ENCODE results near the gene C5orf46. TPM values are rescaled to one million over a fixed set of nuclear protein-coding genes. Genes with fewer than 3 reads are reported as not detected.

The C5orf46 gene
- total RNA-seq, 2 experiments from 2014 or later: not detected

DNA sequence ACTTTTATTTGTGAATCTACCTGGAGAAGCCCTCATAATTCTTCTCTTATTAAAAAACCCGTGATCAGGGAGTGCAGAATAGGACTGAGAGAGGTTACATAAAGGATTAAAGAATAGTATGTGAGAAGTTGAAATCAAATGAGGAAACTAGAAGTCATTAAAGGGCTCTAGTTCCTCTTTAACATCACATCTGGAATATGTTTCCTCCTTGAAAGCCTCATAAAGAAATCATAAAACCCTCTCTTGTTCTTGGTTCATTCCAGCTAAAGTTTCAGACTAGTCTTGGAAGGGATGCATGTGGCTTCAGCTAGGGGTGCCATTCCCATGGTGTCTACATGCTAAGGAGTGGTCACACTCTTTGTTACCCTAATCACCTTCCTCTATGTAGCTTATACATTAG lies 5.7 kb upstream of the C5orf46 start:
- Histone ChIP-seq H2AFZ (ENCODE audit: low read length) (no peak overlapping the region), H3K4me3 (ENCODE audit: low read depth, low read length, poor library complexity, severe bottlenecking) (no peak overlapping the region), H3K4me1 (ENCODE audit: insufficient read depth, low read length, poor library complexity, severe bottlenecking) (no peaks in the 10 kb centered on the region), H3K9me2 (ENCODE audit: insufficient read depth, low read length) (no peaks in the 10 kb centered on the region), H3K27ac (ENCODE audit: low read depth, low read length, poor library complexity, severe bottlenecking) (no peak overlapping the region), H3K79me2 (ENCODE audit: insufficient read depth, low read depth, low read length) (no peaks in the 10 kb centered on the region), H3K4me2 (ENCODE audit: low read length) (no peak overlapping the region), H3K36me3 (ENCODE audit: insufficient read depth, low read length) (no peaks in the 10 kb centered on the region), H4K20me1 (ENCODE audit: insufficient read depth, low read length) (no peaks in the 10 kb centered on the region), H3K9me3 (ENCODE audit: low read length) (no peaks in the 10 kb centered on the region)
- POLR2A ChIA-PET: no interaction called here
- intact Hi-C loops (cut with micrococcal nuclease; ENCODE audit: unreplicated experiment): no loop called here
- TF ChIP-seq, protein P1, sequence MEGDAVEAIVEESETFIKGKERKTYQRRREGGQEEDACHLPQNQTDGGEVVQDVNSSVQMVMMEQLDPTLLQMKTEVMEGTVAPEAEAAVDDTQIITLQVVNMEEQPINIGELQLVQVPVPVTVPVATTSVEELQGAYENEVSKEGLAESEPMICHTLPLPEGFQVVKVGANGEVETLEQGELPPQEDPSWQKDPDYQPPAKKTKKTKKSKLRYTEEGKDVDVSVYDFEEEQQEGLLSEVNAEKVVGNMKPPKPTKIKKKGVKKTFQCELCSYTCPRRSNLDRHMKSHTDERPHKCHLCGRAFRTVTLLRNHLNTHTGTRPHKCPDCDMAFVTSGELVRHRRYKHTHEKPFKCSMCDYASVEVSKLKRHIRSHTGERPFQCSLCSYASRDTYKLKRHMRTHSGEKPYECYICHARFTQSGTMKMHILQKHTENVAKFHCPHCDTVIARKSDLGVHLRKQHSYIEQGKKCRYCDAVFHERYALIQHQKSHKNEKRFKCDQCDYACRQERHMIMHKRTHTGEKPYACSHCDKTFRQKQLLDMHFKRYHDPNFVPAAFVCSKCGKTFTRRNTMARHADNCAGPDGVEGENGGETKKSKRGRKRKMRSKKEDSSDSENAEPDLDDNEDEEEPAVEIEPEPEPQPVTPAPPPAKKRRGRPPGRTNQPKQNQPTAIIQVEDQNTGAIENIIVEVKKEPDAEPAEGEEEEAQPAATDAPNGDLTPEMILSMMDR (conservative IDR thresholded peaks at IDR 0.05; ENCODE audit: low read length): no peak
- no peak for DNase-seq (ENCODE audit: low spot score)
- no TSS peak for BruUV-seq (replicated peaks)
- CTCF ChIA-PET (ENCODE audit: unreplicated experiment): no interaction called here

DNA sequence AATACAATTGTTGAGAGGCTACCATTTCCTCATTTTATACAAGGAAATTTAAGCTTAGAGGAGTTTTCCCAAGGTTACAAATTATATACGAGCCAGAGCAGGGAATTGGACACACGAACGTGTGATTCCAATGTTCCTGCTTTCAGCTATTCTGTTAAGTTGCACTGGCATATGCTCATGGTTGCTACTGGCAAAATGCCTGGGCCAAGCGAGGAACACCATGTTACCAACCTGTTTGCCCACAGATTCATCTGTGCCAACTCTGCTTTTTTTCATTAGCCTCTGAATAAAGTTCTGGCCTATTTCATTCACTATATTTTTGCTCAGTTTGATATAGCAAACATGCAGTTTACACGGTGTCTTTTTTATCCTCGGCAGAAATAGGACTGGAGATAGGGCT lies 5.1 kb upstream of the C5orf46 start:
- intact Hi-C loops (cut with micrococcal nuclease; ENCODE audit: unreplicated experiment): no loop called here

DNA sequence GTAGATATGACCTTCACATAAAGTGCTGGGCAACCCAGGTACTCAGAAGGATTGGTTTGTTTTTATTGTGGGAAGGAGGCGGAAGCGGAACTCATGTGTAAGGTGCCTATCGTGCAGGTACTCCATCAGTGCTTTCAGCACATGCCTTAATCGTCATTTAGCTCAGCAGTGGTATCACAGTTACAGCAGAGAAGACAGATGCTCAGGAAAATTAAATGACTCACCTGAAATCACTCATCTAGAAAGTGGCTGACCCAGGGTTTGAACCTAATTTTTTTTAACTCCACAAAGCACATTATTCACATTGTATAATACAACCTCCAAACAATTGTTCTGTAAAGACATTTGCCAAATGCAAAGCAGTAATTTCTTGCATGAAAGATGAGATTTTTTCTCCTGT lies 2.2 kb downstream of the C5orf46 start:
- no peak overlapping the region for H2AFZ ChIP-seq (ENCODE audit: low read length)
- no peaks in the 10 kb centered on the region for H4K20me1 ChIP-seq (ENCODE audit: insufficient read depth, low read length)
- no peaks in the 10 kb centered on the region for H3K9me3 ChIP-seq (ENCODE audit: low read length)
- H3K4me1 ChIP-seq (ENCODE audit: insufficient read depth, low read length, poor library complexity, severe bottlenecking): no peaks in the 10 kb centered on the region
- H3K9me2 ChIP-seq (ENCODE audit: insufficient read depth, low read length): no peaks in the 10 kb centered on the region
- no peaks in the 10 kb centered on the region for H3K79me2 ChIP-seq (ENCODE audit: insufficient read depth, low read depth, low read length)
- ChIA-PET POLR2A (no interaction called here), CTCF (ENCODE audit: unreplicated experiment) (no interaction called here)
- TF ChIP-seq, protein P1 (conservative IDR thresholded peaks at IDR 0.05; ENCODE audit: low read length): no peak
- no TSS peak for BruUV-seq (replicated peaks)
- intact Hi-C loops (cut with micrococcal nuclease; ENCODE audit: unreplicated experiment): no loop called here
- no peaks in the 10 kb centered on the region for H3K36me3 ChIP-seq (ENCODE audit: insufficient read depth, low read length)
- no peak for DNase-seq (ENCODE audit: low spot score)
- no peak overlapping the region for H3K4me2 ChIP-seq (ENCODE audit: low read length)
- H3K4me3 ChIP-seq (ENCODE audit: low read depth, low read length, poor library complexity, severe bottlenecking): no peak overlapping the region
- no peak overlapping the region for H3K27ac ChIP-seq (ENCODE audit: low read depth, low read length, poor library complexity, severe bottlenecking)

More for the DNA sequence above, 5.1 kb upstream of the C5orf46 start:
- Histone ChIP-seq H2AFZ (ENCODE audit: low read length) (no peak overlapping the region), H3K4me1 (ENCODE audit: insufficient read depth, low read length, poor library complexity, severe bottlenecking) (no peaks in the 10 kb centered on the region), H3K36me3 (ENCODE audit: insufficient read depth, low read length) (no peaks in the 10 kb centered on the region), H3K9me2 (ENCODE audit: insufficient read depth, low read length) (no peaks in the 10 kb centered on the region), H3K9me3 (ENCODE audit: low read length) (no peaks in the 10 kb centered on the region), H3K27ac (ENCODE audit: low read depth, low read length, poor library complexity, severe bottlenecking) (no peak overlapping the region), H3K4me2 (ENCODE audit: low read length) (no peak overlapping the region), H3K79me2 (ENCODE audit: insufficient read depth, low read depth, low read length) (no peaks in the 10 kb centered on the region), H3K4me3 (ENCODE audit: low read depth, low read length, poor library complexity, severe bottlenecking) (no peak overlapping the region), H4K20me1 (ENCODE audit: insufficient read depth, low read length) (no peaks in the 10 kb centered on the region)
- CTCF ChIA-PET (ENCODE audit: unreplicated experiment): no interaction called here
- no peak for DNase-seq (ENCODE audit: low spot score)
- POLR2A ChIA-PET: interaction anchor here (0.5 kb wide), 1 partner anchor 291 kb away, joined by 3 read pairs; no protein-coding TSS in a partner anchor
- no TSS peak for BruUV-seq (replicated peaks)
- TF ChIP-seq, protein P1 (conservative IDR thresholded peaks at IDR 0.05; ENCODE audit: low read length): no peak
- no peak for TF ChIP-seq EZH2phosphoT487 (IDR thresholded peaks at IDR 0.05; ENCODE audit: borderline replicate concordance, low read depth, low read length)
